GM12878 (cell line): ENCODE data around the gene VWA3A. TPM values are rescaled to one million over a fixed set of nuclear protein-coding genes. Genes with fewer than 3 reads are reported as not detected.

Source experiments
- ATAC-seq: fragments of 200-7000 bp; cut with Tn5 transposase; 3 replicates; pipeline ENCODE4 v1.9.1; 2020; ENCODE audit warnings: mild to moderate bottlenecking, moderate library complexity
- BruUV-seq: library from RNA; stranded (reverse); fragments of 400-500 nt; replicated peaks from 2 replicates; lab custom pipeline; 2021; lab: Mats Ljungman, UMichigan
- CTCF ChIA-PET: fragments of 300-600 bp; sonication (Branson Sonifier 250); formaldehyde crosslinking; extraction: SDS; loops from one replicate; lab custom pipeline; 2021; ENCODE audit warnings: inconsistent platforms; lab: Yijun Ruan, JAX
- POLR2A ChIA-PET: fragments of 350-600 bp; formaldehyde crosslinking; extraction: SDS; loops from one replicate; lab custom pipeline; 2021; ENCODE audit warnings: inconsistent platforms; lab: Charles Lee
- RAD21 ChIA-PET: fragments of 300-600 bp; sonication (Branson Sonifier 250); formaldehyde crosslinking; loops from one replicate; lab custom pipeline; 2023; ENCODE audit warnings: antibody characterized with exemption; ENCODE audit not compliant: unreplicated experiment; lab: Charles Lee
- SMC1A ChIA-PET: fragments of 300-600 bp; sonication (Branson Sonifier 250); formaldehyde crosslinking; loops from one replicate; lab custom pipeline; 2023; ENCODE audit not compliant: unreplicated experiment, uncharacterized antibody; lab: Charles Lee
- DNase-seq: peaks from one replicate; pipeline ENCODE4 v3.0.0-alpha.2; 2011; ENCODE audit warnings: low read depth, low spot score
- FAIRE-seq: peaks from 3 replicates; lab custom pipeline; 2011; peaks lifted over from hg19 to GRCh38; lab: Jason Lieb, UNC
- H2AFZ ChIP-seq: 2 replicates; pipeline ENCODE4 v1.6.0; 2011; ENCODE audit warnings: low read depth, low read length, control low read depth; ENCODE audit not compliant: control insufficient read depth
- H3K27ac ChIP-seq: 2 replicates; pipeline ENCODE4 v1.5.1; 2011; ENCODE audit warnings: control low read depth; ENCODE audit not compliant: control insufficient read depth, insufficient read depth
- H3K27me3 ChIP-seq, 2 experiments: replicated peaks in 1 of 2; 2 replicates each; pipeline versions ENCODE4 v1.6.0 to v1.6.1; 2011; ENCODE audit warnings: low read length in 1 of 2; ENCODE audit not compliant: control insufficient read depth in 2 of 2, insufficient read depth in 2 of 2
- H3K36me3 ChIP-seq, 2 experiments: 2 replicates each; pipeline ENCODE4 v1.5.1; 2011; ENCODE audit warnings: low read length in 1 of 2; ENCODE audit not compliant: control insufficient read depth in 2 of 2, insufficient read depth in 2 of 2
- H3K4me1 ChIP-seq: 2 replicates; pipeline ENCODE4 v1.6.1; 2011; ENCODE audit warnings: mild to moderate bottlenecking, low read length, moderate library complexity, mixed read lengths; ENCODE audit not compliant: control insufficient read depth, insufficient read depth
- H3K4me2 ChIP-seq: 2 replicates; pipeline ENCODE4 v1.6.0; 2011; ENCODE audit warnings: control low read depth; ENCODE audit not compliant: control insufficient read depth, insufficient read depth
- H3K4me3 ChIP-seq: fragments of 200-600 bp; sonication (generic); 2 replicates; pipeline ENCODE4 v1.5.1; 2016
- H3K79me2 ChIP-seq: 2 replicates; pipeline ENCODE4 v1.6.0; 2011; ENCODE audit warnings: low read length; ENCODE audit not compliant: control insufficient read depth, insufficient read depth
- H3K9ac ChIP-seq: 2 replicates; pipeline ENCODE4 v1.8.0; 2011; ENCODE audit warnings: low read length, control low read depth, mixed read lengths; ENCODE audit not compliant: control insufficient read depth, insufficient read depth
- H3K9me3 ChIP-seq: replicated peaks from 3 replicates; pipeline ENCODE4 v1.5.1; 2011; ENCODE audit warnings: mild to moderate bottlenecking, low read length; ENCODE audit not compliant: control insufficient read depth, insufficient read depth
- H4K20me1 ChIP-seq: 2 replicates; pipeline ENCODE4 v1.6.0; 2011; ENCODE audit not compliant: control insufficient read depth, insufficient read depth
- CREM ChIP-seq: IDR thresholded peaks from 2 replicates; pipeline ENCODE4 v1.6.1; 2014; ENCODE audit warnings: antibody characterized with exemption, low read depth
- EGR1 ChIP-seq, 2 experiments: IDR thresholded peaks; 1 replicate in 1 of 2; 2 replicates in 1 of 2; pipeline ENCODE4 v1.6.1; 2011 to 2012; ENCODE audit warnings: low read depth in 2 of 2, low read length in 2 of 2, borderline replicate concordance in 1 of 2, mild to moderate bottlenecking in 1 of 2, moderate library complexity in 1 of 2
- IRF3 ChIP-seq: fragments of 450-650 bp; IDR thresholded peaks from 2 replicates; pipeline ENCODE4 v1.6.1; 2014; ENCODE audit warnings: mild to moderate bottlenecking
- KDM1A ChIP-seq: fragments of 200-600 bp; sonication (generic); IDR thresholded peaks from 2 replicates; pipeline ENCODE4 v1.6.1; 2016; ENCODE audit warnings: borderline replicate concordance
- MLLT1 ChIP-seq: fragments of 450-650 bp; IDR thresholded peaks from 2 replicates; pipeline ENCODE4 v1.6.1; 2016; ENCODE audit warnings: mild to moderate bottlenecking
- PBX3 ChIP-seq: IDR thresholded peaks from 2 replicates; pipeline ENCODE4 v1.6.1; 2011; ENCODE audit warnings: mild to moderate bottlenecking, low read depth, low read length, moderate library complexity; ENCODE audit not compliant: insufficient replicate concordance
- POLR2AphosphoS2 ChIP-seq: IDR thresholded peaks from 2 replicates; pipeline ENCODE4 v1.6.1; 2011; ENCODE audit warnings: low read depth, mild to moderate bottlenecking, low read length, improper control_type of control experiment, moderate library complexity
- SMAD5 ChIP-seq: IDR thresholded peaks from 2 replicates; pipeline ENCODE4 v1.6.1; 2016; ENCODE audit warnings: antibody characterized with exemption, low read depth
- TAF1 ChIP-seq: IDR thresholded peaks from 2 replicates; pipeline ENCODE4 v1.6.1; 2011; ENCODE audit warnings: mild to moderate bottlenecking, low read depth, low read length, borderline replicate concordance
- USF2 ChIP-seq: IDR thresholded peaks from 2 replicates; pipeline ENCODE4 v1.6.1; 2011; ENCODE audit warnings: low read depth, low read length, improper control_type of control experiment, borderline replicate concordance
- YBX1 ChIP-seq: fragments of 450-650 bp; IDR thresholded peaks from 2 replicates; pipeline ENCODE4 v1.6.1; 2016; ENCODE audit warnings: antibody characterized with exemption
- ZNF207 ChIP-seq: fragments of 450-650 bp; IDR thresholded peaks from 2 replicates; pipeline ENCODE4 v1.6.1; 2014; ENCODE audit warnings: antibody characterized with exemption, mild to moderate bottlenecking, borderline replicate concordance
- WGBS: methylation state at CpG from one replicate; pipeline ENCODE4 v1.1.6; 2016; ENCODE audit warnings: low lambda C conversion rate; ENCODE audit not compliant: insufficient replicate concordance, insufficient coverage; ENCODE audit errors: missing lambda C conversion rate; 5-methylcytosine and 5-hydroxymethylcytosine counted together
- in situ Hi-C: fragments of 300-500 bp; cut with MboI; formaldehyde crosslinking; loops from 9 replicates; pipeline ENCODE4 v1.14.3; 2018; ENCODE audit warnings: mixed read lengths
- intact Hi-C: fragments of 100-400 bp; cut with micrococcal nuclease; formaldehyde crosslinking; loops from one replicate; pipeline ENCODE4 v1.14.2; 2022; ENCODE audit not compliant: unreplicated experiment
- polyA plus RNA-seq, 11 experiments: library from polyadenylated mRNA; depleted of rRNA in 4 of 11; unstranded in 6 of 11; stranded (reverse) in 5 of 11; fragments of >200 nt; fragmentation: Nextera tagmentation in 4 of 11; fragmentation: Illumina TruSeq in 1 of 11; extraction: Ambion mirVana in 4 of 11; extraction: Trizol in 1 of 11; gene quantifications; 1 replicate in 1 of 11; 2 replicates in 10 of 11; pipeline versions ENCODE4 v1.2.1 to v1.2.3, GENCODE V29; 2011 to 2016; ENCODE audit warnings: inconsistent platforms in 2 of 11, missing spikeins in 2 of 11, low read depth in 1 of 11
- total RNA-seq, 4 experiments: library from RNA; depleted of rRNA in 3 of 4; stranded (reverse); fragments of >200 nt in 3 of 4; fragmentation: Illumina TruSeq in 1 of 4; extraction: Trizol in 1 of 4; gene quantifications; 2 replicates each; pipeline versions ENCODE4 v1.2.1 to v1.2.3, GENCODE V29; 2013 to 2021
- TF ChIP-seq, protein P1 (sequence below): IDR thresholded peaks from 2 replicates; pipeline ENCODE4 v1.6.1; 2012; ENCODE audit warnings: low read depth, low read length, improper control_type of control experiment
- TF ChIP-seq, protein P2 (sequence below): IDR thresholded peaks from 2 replicates; pipeline ENCODE4 v1.6.1; 2012; ENCODE audit warnings: low read length, inconsistent platforms

Gene VWA3A
- total and polyA plus RNA-seq, 10 of the 15 experiments (the other 5 are each of a cell fraction or from before 2014, with no cell fraction given), result 0.01 TPM; not detected in 9

- intact Hi-C loops (no loop called here), in situ Hi-C loops (no loop called here)
- no peaks in the 10 kb centered on the region for H3K79me2 ChIP-seq
- no peak overlapping the region for H3K27ac ChIP-seq
- no peaks in the 10 kb centered on the region for H3K9me3 ChIP-seq
- no peak for ATAC-seq
- RAD21 ChIA-PET, result no interaction called here
- no peak overlapping the region for H3K4me3 ChIP-seq
- peaks cover 0 to 2% of the 10 kb centered on the region in 2 experiments; a peak in 3 of 4 replicates for H3K27me3 ChIP-seq
- no peak overlapping the region for H3K9ac ChIP-seq
- 60% methylated on average over 5 of the region's 5 CpGs for WGBS
- POLR2A ChIA-PET, result no interaction called here
- H3K4me2 ChIP-seq, result no peak overlapping the region
- DNase-seq, result no peak
- no peaks in the 10 kb centered on the region for H3K4me1 ChIP-seq
- TF ChIP-seq EGR1 (IDR thresholded peaks at IDR 0.05; ENCODE audit: borderline replicate concordance in 1 of 2, low read depth in 2 of 2, low read length in 2 of 2) (no peak), ZNF207 (no peak), MLLT1 (no peak), TAF1 (no peak), CREM (no peak), YBX1 (no peak), PBX3 (no peak), IRF3 (no peak), USF2 (no peak), KDM1A (no peak), POLR2AphosphoS2 (no peak), SMAD5 (no peak)
- TF ChIP-seq, protein P1, sequence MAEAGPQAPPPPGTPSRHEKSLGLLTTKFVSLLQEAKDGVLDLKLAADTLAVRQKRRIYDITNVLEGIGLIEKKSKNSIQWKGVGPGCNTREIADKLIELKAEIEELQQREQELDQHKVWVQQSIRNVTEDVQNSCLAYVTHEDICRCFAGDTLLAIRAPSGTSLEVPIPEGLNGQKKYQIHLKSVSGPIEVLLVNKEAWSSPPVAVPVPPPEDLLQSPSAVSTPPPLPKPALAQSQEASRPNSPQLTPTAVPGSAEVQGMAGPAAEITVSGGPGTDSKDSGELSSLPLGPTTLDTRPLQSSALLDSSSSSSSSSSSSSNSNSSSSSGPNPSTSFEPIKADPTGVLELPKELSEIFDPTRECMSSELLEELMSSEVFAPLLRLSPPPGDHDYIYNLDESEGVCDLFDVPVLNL, result no peak
- TF ChIP-seq, protein P2, sequence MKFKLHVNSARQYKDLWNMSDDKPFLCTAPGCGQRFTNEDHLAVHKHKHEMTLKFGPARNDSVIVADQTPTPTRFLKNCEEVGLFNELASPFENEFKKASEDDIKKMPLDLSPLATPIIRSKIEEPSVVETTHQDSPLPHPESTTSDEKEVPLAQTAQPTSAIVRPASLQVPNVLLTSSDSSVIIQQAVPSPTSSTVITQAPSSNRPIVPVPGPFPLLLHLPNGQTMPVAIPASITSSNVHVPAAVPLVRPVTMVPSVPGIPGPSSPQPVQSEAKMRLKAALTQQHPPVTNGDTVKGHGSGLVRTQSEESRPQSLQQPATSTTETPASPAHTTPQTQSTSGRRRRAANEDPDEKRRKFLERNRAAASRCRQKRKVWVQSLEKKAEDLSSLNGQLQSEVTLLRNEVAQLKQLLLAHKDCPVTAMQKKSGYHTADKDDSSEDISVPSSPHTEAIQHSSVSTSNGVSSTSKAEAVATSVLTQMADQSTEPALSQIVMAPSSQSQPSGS, result no peak
- H3K36me3 ChIP-seq, result no peaks in the 10 kb centered on the region
- SMC1A ChIA-PET, result no interaction called here
- BruUV-seq, result no TSS peak
- no peak for FAIRE-seq
- no peak overlapping the region for H2AFZ ChIP-seq
- CTCF ChIA-PET, result no interaction called here
- no peaks in the 10 kb centered on the region; the same call in 1 of the 2 replicates for H4K20me1 ChIP-seq
Measured at GRCh38 chr16:22164482-22164881, 72.1 kb downstream of the VWA3A start.
